T-helper 22 cell (primary cell): ENCODE results near the gene HPDL.
"Not testable (repeated sequence)": the region's sequence is repeated elsewhere in the genome, so short reads cannot be mapped to it uniquely, and the experiment has no call there.

Source experiments
- DNase-seq: peaks from one replicate; pipeline ENCODE4 v3.0.0-alpha.2; 2020; ENCODE audit warnings: low read depth

HPDL gene

DNA sequence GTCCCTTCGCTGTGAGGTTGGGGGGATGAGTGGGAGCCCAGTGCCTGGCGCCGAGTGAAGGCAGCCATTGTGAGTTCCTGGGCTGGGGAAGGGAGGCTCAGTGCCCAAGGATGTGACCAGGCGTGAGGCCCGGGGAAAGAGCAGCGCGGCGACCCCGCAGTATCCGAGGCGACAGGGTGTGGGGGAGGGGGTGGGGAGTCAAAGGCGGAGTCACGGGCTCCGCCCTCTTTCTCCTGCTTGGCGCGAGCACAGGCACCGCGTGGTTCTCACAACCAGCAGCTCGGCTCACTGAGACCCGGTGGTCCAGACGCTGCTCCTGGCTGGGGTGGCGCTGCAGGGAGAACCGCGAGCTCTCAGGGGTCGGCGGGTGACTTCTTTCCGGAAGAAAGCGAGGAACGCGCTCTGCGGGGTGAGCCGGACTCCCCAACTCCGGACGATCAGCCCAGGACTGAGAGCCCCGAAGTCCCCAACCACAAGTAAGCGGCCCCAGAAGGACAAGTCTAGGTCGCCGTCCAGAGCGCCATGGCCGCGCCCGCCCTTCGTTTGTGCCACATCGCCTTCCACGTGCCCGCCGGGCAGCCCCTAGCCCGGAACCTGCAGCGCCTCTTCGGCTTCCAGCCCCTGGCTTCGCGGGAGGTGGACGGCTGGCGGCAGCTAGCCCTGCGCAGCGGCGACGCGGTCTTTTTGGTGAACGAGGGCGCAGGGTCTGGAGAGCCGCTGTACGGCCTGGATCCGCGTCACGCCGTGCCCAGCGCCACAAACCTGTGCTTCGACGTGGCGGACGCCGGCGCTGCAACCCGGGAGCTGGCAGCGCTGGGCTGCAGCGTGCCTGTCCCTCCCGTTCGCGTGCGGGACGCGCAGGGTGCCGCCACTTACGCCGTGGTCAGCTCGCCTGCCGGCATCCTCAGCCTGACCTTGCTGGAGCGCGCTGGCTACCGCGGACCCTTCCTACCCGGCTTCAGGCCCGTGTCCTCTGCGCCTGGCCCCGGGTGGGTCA, at the start of gene HPDL:
Gene HPDL (plus strand): TSS at position 269 of the 997 bp plus-strand sequence. CDS start 254 bp downstream, at position 523.
- peak; percentile 14 for DNase-seq

GRCh38 chr1:45282351-45282750, 44.3 kb upstream of the HPDL start:
- no peak for DNase-seq

DNA sequence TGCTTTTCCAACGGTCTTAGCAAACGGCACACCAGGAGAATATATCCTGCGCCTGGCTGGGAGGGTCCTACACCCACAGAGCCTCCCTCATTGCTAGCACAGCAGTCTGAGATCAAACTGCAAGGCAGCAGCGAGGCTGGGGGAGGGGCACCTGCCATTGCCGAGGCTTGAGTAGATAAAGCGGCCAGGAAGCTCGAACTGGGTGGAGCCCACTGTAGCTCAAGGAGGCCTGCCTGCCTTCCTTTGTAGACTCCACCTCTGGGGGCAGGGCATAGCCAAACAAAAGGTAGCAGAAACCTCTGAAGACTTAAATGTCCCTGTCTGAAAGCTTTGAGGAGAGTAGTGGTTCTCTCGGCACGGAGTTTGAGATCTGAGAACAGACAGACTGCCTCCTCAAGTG, 41.8 kb upstream of the HPDL start:
- not testable (repeated sequence) for DNase-seq

- DNase-seq: not testable (repeated sequence)
Observed at GRCh38 chr1:45286521-45286920, 40.2 kb upstream of the HPDL start.

DNA sequence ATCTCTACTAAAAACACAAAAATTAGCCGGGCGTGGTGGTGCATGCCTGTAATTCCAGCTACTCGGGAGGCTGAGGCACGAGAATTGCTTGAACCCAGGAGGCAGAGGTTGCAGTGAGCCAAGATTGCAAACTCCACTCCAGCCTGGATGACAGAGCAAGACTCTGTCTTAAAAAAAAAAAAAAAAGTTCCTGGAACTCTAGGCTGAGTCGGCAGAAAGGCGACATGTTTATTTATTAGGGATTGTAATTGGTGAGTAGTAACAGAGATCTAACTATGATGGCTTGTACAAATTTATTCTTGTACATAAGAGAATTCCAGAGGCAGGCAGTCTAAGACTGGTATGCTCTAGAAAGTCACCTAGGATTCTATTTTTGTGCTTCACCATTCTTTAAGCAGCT, 35.7 kb upstream of the HPDL start:
- DNase-seq: not testable (repeated sequence)

DNA sequence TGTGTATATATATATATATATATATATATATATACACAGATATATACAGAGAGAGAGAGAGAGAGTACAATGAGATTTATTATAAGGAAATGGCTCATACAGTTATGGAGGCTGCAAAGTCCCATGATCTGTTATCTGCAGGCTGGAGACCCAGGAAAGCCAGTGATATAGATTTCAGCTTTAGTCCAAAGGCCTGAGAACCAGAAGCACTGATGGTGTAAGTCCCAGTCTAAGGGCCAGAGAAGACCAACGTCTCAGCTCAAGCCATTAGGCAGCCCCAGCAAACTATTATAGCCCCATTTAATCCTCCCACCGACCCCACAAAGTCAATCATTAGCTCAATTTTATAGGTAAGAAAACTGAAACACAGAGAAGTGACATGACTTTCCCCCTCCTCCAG, 35.0 kb upstream of the HPDL start:
- no peak for DNase-seq

- DNase-seq: no peak
Observed at GRCh38 chr1:45297666-45298356, 28.9 kb upstream of the HPDL start.

- no peak for DNase-seq
Observed at GRCh38 chr1:45299296-45299695, 27.4 kb upstream of the HPDL start.

GRCh38 chr1:45299981-45300668, 26.6 kb upstream of the HPDL start:
- DNase-seq: no peak

DNA sequence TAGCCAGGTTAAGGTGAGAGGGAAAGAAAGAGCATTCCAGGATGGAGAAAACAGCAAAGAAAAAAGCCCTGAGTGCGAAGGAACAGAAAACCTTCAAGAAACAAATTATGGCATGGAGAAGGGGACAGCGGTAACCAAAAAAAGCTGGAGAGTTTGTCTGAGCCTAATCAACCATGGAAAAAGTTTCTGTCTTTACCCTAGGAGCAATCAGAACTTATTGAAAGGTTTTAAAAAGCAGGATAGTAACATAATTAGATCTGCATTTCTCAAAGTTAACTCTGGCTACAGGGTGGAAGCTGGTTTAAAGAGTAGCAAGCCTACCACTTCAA, 26.1 kb upstream of the HPDL start:
- DNase-seq: no peak

DNA sequence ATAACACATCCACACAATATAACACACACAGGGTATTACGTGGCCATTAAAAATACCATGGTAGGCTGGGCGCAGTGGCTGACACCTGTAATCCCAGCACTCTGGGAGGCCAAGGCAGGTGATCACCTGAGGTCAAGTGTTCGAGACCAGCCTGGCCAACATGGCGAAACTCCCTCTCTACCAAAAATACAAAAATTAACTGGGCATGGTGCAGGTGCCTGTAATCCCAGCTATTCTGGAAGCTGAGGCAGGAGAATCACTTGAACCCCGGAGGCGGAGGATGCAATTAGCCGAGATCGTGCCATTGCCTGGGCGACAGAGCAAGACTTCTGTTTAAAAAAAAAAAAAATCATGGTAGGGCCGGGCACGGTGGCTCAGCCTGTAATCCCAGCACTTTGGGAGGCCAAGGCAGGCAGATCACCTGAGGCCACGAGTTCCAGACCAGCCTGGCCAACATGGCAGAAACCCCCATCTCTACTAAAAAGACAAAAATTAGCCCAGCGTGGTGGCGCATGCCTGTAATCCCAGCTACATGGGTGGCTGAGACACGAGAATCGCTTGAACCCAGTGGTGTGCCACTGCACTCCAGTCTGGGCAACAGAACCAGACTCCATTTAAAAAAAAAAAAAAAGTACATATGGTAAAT, 24.1 kb upstream of the HPDL start:
- DNase-seq: no peak

DNA sequence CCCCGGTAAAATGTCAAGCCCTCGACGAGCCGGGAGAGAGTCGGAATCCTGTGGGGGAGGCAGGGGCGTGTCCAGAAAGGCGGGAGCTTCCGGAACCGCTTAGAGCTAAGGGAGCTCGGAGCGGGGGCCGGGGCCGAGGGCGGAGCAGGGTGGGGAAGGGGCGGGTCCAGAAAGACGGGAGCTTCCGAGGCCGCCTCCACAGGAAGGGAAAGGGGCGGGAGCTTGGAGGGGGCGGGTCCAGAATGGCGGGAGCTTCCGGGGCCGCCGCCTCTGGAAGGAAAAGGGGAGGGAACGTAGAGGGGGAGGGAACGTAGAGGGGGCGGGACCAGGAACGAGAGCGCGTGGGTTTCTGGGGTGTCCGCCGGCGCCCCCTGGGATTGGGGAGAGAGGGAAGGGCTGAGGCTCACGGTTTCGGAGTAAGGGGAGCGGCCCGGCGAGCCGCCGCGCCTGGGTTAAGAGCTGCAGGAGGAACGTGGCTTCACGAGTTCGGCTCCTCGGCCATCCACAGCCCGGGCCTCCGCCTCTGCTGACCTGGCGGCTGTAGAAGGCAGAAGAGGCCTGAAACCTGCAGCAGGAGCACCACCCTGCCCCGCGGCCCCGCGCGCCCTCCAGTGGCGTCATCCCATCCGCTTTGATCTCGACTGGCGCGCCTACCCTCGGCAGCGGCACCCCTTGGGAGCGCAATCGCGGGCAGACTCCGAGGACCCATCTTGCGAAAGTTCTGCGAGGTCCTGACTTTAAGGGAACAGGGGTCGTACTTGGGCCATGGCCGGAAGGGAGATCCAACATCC, 23.0 kb upstream of the HPDL start:
- peak; percentile 96 for DNase-seq

- DNase-seq: no peak
Observed at GRCh38 chr1:45304311-45305081, 22.2 kb upstream of the HPDL start.

DNA sequence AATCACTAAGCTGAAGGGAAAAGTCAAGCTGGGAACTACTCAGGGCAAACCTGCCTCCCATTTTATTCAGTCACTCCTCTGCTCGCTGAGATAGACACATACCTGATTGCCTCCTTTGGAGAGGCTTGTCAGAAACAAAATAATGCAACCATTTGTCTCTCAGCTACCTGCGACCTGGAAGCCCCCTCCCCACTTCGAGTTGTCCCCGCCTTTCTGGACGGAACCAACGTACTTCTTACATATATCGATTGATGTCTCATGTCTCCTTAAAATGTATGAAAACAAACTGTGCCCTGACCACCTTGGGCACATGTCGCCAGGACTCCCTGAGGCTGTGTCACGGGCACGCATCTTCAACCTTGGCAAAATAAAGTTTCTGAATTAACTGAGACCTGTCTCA, 21.5 kb upstream of the HPDL start:
- DNase-seq: no peak

GRCh38 chr1:45306319-45306718, 20.4 kb upstream of the HPDL start:
- DNase-seq: no peak

DNA sequence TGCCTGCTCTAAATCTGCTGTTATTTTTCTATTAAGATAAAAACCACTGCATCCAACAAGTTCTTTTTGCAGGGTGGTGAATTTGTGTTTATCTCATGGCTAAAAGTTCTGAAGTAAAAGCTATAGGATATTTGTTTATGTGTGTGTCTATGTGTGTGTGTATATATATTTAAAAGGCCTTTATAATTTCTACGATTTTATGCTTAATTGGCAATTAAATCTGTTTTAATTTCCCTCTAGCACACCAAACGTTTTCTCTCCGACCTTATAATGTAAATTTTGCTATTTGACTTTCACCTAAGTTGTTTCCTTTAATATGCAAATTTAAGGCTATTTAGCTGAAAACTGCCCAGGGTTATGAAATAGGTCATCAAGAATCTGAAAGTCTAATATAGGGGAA, 19.8 kb upstream of the HPDL start:
- DNase-seq: no peak

GRCh38 chr1:45314266-45314665, 12.4 kb upstream of the HPDL start:
- no peak for DNase-seq

- DNase-seq: no peak
Observed at GRCh38 chr1:45317166-45317565, 9.5 kb upstream of the HPDL start.

DNA sequence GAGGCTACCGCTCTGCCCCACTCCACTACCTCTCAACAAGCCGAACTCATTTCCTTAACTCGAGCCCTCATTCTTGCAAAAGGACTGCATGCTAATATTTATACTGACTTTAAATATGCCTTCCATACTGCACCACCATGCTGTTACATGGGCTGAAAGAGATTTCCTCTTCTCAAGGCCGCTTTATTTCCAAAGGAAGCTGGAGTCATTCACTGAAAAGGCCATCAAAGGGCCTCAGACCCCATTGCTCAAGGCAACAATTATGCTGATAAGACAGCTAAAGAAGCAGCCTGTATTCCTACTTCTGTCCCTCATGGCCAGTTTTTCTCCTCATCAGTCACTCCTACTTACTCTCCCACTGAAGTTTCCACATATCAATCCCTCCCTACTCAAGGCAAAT, 6.9 kb upstream of the HPDL start:
- no peak for DNase-seq

DNA sequence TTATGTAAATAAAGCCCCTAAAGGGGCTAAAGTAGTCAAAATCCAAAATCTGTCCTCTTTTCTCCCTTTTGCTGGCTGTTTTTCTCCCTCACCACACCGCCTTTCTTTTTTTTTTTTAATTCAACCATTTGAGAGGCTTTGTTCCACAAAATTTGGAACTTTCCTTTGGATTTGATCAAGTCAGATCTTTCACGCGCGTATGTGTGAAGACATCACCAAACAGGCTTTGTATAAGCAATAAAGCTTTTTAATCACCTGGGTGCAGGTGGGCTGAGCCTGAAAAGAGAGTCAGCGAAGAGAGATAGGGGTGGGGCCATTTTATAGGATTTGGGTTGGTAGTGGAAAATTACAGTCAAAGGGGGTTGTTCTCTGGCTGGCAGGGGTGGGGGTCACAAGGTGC, 5.3 kb upstream of the HPDL start:
- no peak for DNase-seq
